Esophagus squamous epithelium (tissue), 5 donors: ENCODE data around the gene CACTIN. TPM values are rescaled to one million over a fixed set of nuclear protein-coding genes. Genes with fewer than 3 reads are reported as not detected.

Source experiments
- DNase-seq: peaks from one replicate; lab custom pipeline; 2025; lab: John Stamatoyannopoulos, UW
- H3K27ac ChIP-seq, 4 donors: fragments of 200-600 bp; sonication (generic); one replicate each; pipeline ENCODE4 v1.5.1; 2016 to 2019; ENCODE audit warnings: mild to moderate bottlenecking in 1 of 4
- H3K27me3 ChIP-seq, 4 donors: fragments of 200-600 bp; sonication (generic); 1 replicate in 3 of 4; 2 replicates in 1 of 4; pipeline versions ENCODE4 v1.5.1 to v1.6.0; 2017 to 2021; ENCODE audit warnings: antibody characterized with exemption in 1 of 4
- H3K36me3 ChIP-seq, 3 donors: fragments of 200-600 bp; sonication (generic); one replicate each; pipeline ENCODE4 v1.5.1; 2016 to 2019
- H3K4me1 ChIP-seq, 3 donors: fragments of 200-600 bp; sonication (generic); one replicate each; pipeline ENCODE4 v1.5.1; 2017 to 2019
- H3K4me3 ChIP-seq, 4 donors: fragments of 200-600 bp; sonication (generic); 1 replicate in 3 of 4; 2 replicates in 1 of 4; pipeline ENCODE4 v1.5.1; 2016 to 2019; ENCODE audit warnings: mild to moderate bottlenecking in 2 of 4, moderate library complexity in 1 of 4
- H3K9me3 ChIP-seq, 3 donors: fragments of 200-600 bp; sonication (generic); one replicate each; pipeline ENCODE4 v1.5.1; 2016 to 2019
- POLR2A ChIP-seq, 4 donors: fragments of 450-650 bp; IDR thresholded peaks; one replicate each; pipeline ENCODE4 v1.6.1; 2017; ENCODE audit warnings: antibody characterized with exemption in 4 of 4, mild to moderate bottlenecking in 4 of 4, moderate library complexity in 3 of 4
- WGBS, 2 donors: methylation state at CpG; one replicate each; pipeline ENCODE4 v1.1.5; 2018; 5-methylcytosine and 5-hydroxymethylcytosine counted together
- intact Hi-C: fragments of 100-400 bp; cut with DNase I; formaldehyde crosslinking; loops from one replicate; pipeline ENCODE4 v1.15.0; 2022
- total RNA-seq, 4 donors: library from RNA; depleted of rRNA; stranded (reverse); fragments of >200 nt; gene quantifications; one replicate each; pipeline ENCODE4 v1.1.0, GENCODE V29; 2016
- TF ChIP-seq, protein P1 (sequence below), 6 experiments: fragments of 450-650 bp in 4 of 6; fragments of 200-600 bp in 2 of 6; sonication (generic) in 2 of 6; IDR thresholded peaks; one replicate each; pipeline ENCODE4 v1.5.1; 2016 to 2019; ENCODE audit warnings: antibody characterized with exemption in 6 of 6, mild to moderate bottlenecking in 4 of 6, moderate library complexity in 4 of 6
- donor health status: DM: yes; HTN: yes; CAD: no.

Gene CACTIN
- total RNA-seq, 4 donors from 2014 or later: 15.9 to 26.7 (median 21.3) TPM

DNA sequence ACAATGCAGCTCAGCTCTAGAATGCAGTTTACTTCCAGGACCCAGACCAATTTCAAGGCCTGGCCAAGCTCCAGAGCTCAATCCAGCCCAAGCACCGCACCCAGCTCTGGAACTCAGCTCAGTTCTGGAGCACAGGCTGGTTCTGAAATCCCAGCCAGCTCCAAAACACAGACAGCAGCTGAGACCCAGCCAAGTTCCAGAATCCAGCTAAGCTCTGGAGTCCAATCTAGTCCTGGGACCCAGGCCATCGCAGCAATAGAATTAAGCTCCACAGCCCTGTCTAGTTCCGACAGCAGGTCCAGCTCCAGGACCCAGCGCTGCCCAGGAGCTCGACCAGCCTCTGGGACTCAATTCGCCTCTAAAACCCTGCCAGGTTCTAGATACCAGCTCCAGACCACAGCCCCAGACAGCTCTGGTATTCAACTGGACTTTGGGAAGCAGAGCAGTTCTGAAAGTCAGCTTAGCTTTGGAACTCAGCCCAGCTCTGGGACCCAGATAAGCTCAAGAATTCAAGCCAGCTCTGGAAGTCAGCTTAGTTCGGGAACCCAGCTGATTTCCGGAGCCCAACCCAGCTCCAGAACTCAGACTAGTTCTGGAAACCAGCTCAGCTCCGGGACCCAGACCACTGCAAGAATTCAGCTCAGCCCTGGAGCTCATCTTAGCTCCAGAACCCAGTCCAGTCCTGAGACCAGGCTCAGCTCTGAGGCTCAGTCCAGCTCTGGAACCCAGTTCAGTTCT lies 34.5 kb downstream of the CACTIN start:
- intact Hi-C loops: no loop called here
- WGBS, 2 donors: 33 to 87% methylated on average over 1 to 6 of the region's 9 CpGs
- no peak for DNase-seq
- TF ChIP-seq, protein P1, sequence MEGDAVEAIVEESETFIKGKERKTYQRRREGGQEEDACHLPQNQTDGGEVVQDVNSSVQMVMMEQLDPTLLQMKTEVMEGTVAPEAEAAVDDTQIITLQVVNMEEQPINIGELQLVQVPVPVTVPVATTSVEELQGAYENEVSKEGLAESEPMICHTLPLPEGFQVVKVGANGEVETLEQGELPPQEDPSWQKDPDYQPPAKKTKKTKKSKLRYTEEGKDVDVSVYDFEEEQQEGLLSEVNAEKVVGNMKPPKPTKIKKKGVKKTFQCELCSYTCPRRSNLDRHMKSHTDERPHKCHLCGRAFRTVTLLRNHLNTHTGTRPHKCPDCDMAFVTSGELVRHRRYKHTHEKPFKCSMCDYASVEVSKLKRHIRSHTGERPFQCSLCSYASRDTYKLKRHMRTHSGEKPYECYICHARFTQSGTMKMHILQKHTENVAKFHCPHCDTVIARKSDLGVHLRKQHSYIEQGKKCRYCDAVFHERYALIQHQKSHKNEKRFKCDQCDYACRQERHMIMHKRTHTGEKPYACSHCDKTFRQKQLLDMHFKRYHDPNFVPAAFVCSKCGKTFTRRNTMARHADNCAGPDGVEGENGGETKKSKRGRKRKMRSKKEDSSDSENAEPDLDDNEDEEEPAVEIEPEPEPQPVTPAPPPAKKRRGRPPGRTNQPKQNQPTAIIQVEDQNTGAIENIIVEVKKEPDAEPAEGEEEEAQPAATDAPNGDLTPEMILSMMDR (IDR thresholded peaks at IDR 0.05): no peak
- TF ChIP-seq POLR2A (IDR thresholded peaks at IDR 0.05): no peak
- Histone ChIP-seq H3K36me3 (no peaks in the 10 kb centered on the region), H3K9me3 (peaks cover 0 to 4% (median 0%) of the 10 kb centered on the region in 3 donors), H3K27ac (peak overlapping the region in 1 of 4 donors; percentile 5), H3K4me1 (no peaks in the 10 kb centered on the region), H3K4me3 (no peak overlapping the region), H3K27me3 (peaks cover 0 to 9% (median 0%) of the 10 kb centered on the region in 4 donors)

DNA sequence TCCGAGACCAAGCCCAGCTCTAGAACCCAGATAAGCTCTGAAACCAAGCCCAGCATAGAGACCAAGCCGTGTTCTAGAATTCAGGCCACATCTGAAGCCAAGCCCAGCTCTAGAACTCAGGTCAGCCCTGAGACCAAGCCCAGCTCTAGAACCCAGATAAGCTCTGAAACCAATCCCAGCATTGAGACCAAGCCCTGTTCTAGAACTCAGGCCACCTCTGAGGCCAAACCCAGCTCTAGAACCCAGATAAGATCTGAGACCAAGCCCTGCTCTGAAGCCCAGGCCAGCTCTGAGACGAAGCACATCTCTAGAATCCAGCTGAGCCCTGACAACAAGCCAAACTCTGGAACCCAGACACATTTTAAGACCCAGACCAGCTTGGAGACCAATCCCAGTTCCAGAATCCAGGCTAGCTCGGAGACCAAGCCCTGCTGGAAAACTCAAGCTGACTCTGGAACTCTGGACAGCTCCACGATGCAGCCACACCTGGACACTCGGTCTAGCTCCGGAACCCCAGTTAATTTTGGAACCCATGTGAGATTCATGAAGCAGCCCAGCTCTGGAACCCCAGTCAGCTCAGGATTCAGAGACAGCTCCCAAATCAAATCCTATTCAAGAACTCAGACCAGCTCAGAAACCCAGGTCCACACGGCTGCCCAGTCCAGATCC lies 35.5 kb downstream of the CACTIN start:
- 84 to 93% methylated on average over 6 to 7 of the region's 8 CpGs for WGBS, 2 donors
- Histone ChIP-seq H3K4me1 (peaks cover 0 to 9% (median 0%) of the 10 kb centered on the region in 3 donors), H3K36me3 (no peaks in the 10 kb centered on the region), H3K27ac (no peak overlapping the region), H3K27me3 (peaks cover 0 to 19% (median 2%) of the 10 kb centered on the region in 4 donors), H3K4me3 (no peak overlapping the region), H3K9me3 (peaks cover 0 to 4% (median 0%) of the 10 kb centered on the region in 3 donors)
- intact Hi-C loops: no loop called here
- TF ChIP-seq POLR2A (IDR thresholded peaks at IDR 0.05): no peak
- TF ChIP-seq, protein P1 (IDR thresholded peaks at IDR 0.05): no peak
- no peak for DNase-seq

GRCh38 chr19:3589949-3590348 lies 36.6 kb downstream of the CACTIN start:
- no peaks in the 10 kb centered on the region for H3K36me3 ChIP-seq
- no CpG with 5 or more reads among the region's 22 CpGs for WGBS, 2 donors
- H3K27ac ChIP-seq: no peak overlapping the region
- intact Hi-C loops: no loop called here
- no peak overlapping the region for H3K4me3 ChIP-seq
- H3K9me3 ChIP-seq: peaks cover 0 to 4% (median 0%) of the 10 kb centered on the region in 3 donors
- no peak for TF ChIP-seq POLR2A (IDR thresholded peaks at IDR 0.05)
- TF ChIP-seq, protein P1 (IDR thresholded peaks at IDR 0.05): no peak
- peaks cover 0 to 30% (median 7%) of the 10 kb centered on the region in 4 donors for H3K27me3 ChIP-seq
- H3K4me1 ChIP-seq: peaks cover 5 to 20% (median 11%) of the 10 kb centered on the region in 3 donors
- no peak for DNase-seq

- intact Hi-C loops: no loop called here
- peaks cover 5 to 20% (median 11%) of the 10 kb centered on the region in 3 donors for H3K4me1 ChIP-seq
- 91 to 95% methylated on average over 6 to 8 of the region's 11 CpGs for WGBS, 2 donors
- no peak overlapping the region for H3K4me3 ChIP-seq
- no peaks in the 10 kb centered on the region for H3K36me3 ChIP-seq
- no peak for DNase-seq
- no peak overlapping the region for H3K27ac ChIP-seq
- H3K9me3 ChIP-seq: peaks cover 0 to 4% (median 0%) of the 10 kb centered on the region in 3 donors
- TF ChIP-seq POLR2A (IDR thresholded peaks at IDR 0.05): no peak
- TF ChIP-seq, protein P1 (IDR thresholded peaks at IDR 0.05): no peak
- peaks cover 0 to 35% (median 7%) of the 10 kb centered on the region in 4 donors for H3K27me3 ChIP-seq
These were observed 37.2 kb downstream of the CACTIN start for GRCh38 chr19:3589439-3589838.
